Fibroblast of lung (primary cell): ENCODE measurements around the gene SET.

ENCODE experiments used
- CTCF ChIP-seq, 2 donors: IDR thresholded peaks in 1 of 2; conservative IDR thresholded peaks in 1 of 2; 1 replicate in 1 of 2; 2 replicates in 1 of 2; pipeline ENCODE4 v1.5.1; 2011 to 2012; ENCODE audit warnings: low read length in 2 of 2, control low read depth in 1 of 2, inconsistent platforms in 1 of 2, low read depth in 1 of 2, mild to moderate bottlenecking in 1 of 2
- EZH2 ChIP-seq: IDR thresholded peaks from 2 replicates; pipeline ENCODE4 v1.5.1; 2012; ENCODE audit warnings: low read length, control low read depth, mild to moderate bottlenecking; ENCODE audit errors: missing control alignments

- TF ChIP-seq CTCF (conservative IDR thresholded peaks at IDR 0.05 in 1 of 2, IDR thresholded peaks at IDR 0.05 in 1 of 2; ENCODE audit: low read depth in 1 of 2, low read length in 2 of 2) = no peak
- no peak for TF ChIP-seq EZH2
These were observed 13.6 kb upstream of the SET start for GRCh38 chr9:128675382-128675781.
